SK-N-SH (cell line): ENCODE results near the gene SSC4D. TPM values are rescaled to one million over a fixed set of nuclear protein-coding genes. Genes with fewer than 3 reads are reported as not detected.

Source experiments
- CTCF ChIA-PET: fragments of 300-600, 350-600 bp; formaldehyde crosslinking; extraction: SDS; loops from one replicate; lab custom pipeline; 2021; lab: Yijun Ruan, JAX
- POLR2A ChIA-PET: fragments of 350-600 bp; sonication (Branson Sonifier 250); formaldehyde crosslinking; extraction: SDS; loops from one replicate; lab custom pipeline; 2020; ENCODE audit warnings: antibody characterized with exemption, inconsistent platforms; lab: Yijun Ruan, JAX
- DNase-seq: peaks from one replicate; pipeline ENCODE4 v3.0.0; 2012
- H2AFZ ChIP-seq: fragments of 200-600 bp; sonication (generic); 2 replicates; pipeline ENCODE4 v1.8.1; 2016; ENCODE audit warnings: antibody characterized with exemption, mild to moderate bottlenecking, low read depth
- H3F3A ChIP-seq: fragments of 200-600 bp; sonication (generic); replicated peaks from 2 replicates; pipeline ENCODE3; 2016; ENCODE audit warnings: antibody characterized with exemption, mild to moderate bottlenecking; ENCODE audit not compliant: insufficient read depth
- H3K27ac ChIP-seq, 2 experiments: fragments of 200-500 bp in 1 of 2; fragments of 200-600 bp in 1 of 2; sonication (Bioruptor generic) in 1 of 2; sonication (generic), shearing (Covaris generic) in 1 of 2; 2 replicates each; pipeline versions ENCODE4 v1.5.1 to v1.6.1; 2014 to 2016; ENCODE audit warnings: low read depth in 2 of 2, inconsistent platforms in 1 of 2, low read length in 1 of 2, mild to moderate bottlenecking in 1 of 2, mixed read lengths in 1 of 2
- H3K27me3 ChIP-seq: fragments of 200-600 bp; sonication (generic), shearing (Covaris generic); 2 replicates; pipeline ENCODE4 v1.6.1; 2016; ENCODE audit warnings: mixed run types; ENCODE audit not compliant: insufficient read depth
- H3K36me3 ChIP-seq, 2 experiments: fragments of 200-500 bp in 1 of 2; fragments of 200-600 bp in 1 of 2; sonication (Bioruptor generic) in 1 of 2; sonication (generic) in 1 of 2; replicated peaks in 1 of 2; 2 replicates each; pipeline versions ENCODE3 to v1.5.1; 2014 to 2016; ENCODE audit warnings: low read length in 1 of 2, mild to moderate bottlenecking in 1 of 2; ENCODE audit not compliant: insufficient read depth in 2 of 2, control insufficient read depth in 1 of 2
- H3K4me1 ChIP-seq, 2 experiments: fragments of 200-500 bp in 1 of 2; fragments of 200-600 bp in 1 of 2; sonication (Bioruptor generic) in 1 of 2; sonication (generic), shearing (Covaris generic) in 1 of 2; 2 replicates each; pipeline versions ENCODE4 v1.5.1 to v1.6.1; 2014 to 2016; ENCODE audit warnings: low read depth in 1 of 2, low read length in 1 of 2, mixed run types in 1 of 2; ENCODE audit not compliant: insufficient read depth in 2 of 2, control insufficient read depth in 1 of 2
- H3K4me2 ChIP-seq: fragments of 200-600 bp; sonication (generic), shearing (Covaris generic); 2 replicates; pipeline ENCODE4 v1.6.1; 2017; ENCODE audit warnings: mixed run types
- H3K4me3 ChIP-seq, 2 experiments: fragments of 200-500 bp in 1 of 2; fragments of 200-600 bp in 1 of 2; sonication (Bioruptor generic) in 1 of 2; sonication (generic), shearing (Covaris generic) in 1 of 2; 2 replicates each; pipeline versions ENCODE4 v1.5.1 to v1.8.1; 2014 to 2016; ENCODE audit warnings: low read depth in 2 of 2, inconsistent platforms in 1 of 2, low read length in 1 of 2, mild to moderate bottlenecking in 1 of 2, mixed read lengths in 1 of 2, moderate library complexity in 1 of 2
- H3K79me2 ChIP-seq: fragments of 200-600 bp; sonication (generic); 2 replicates; pipeline ENCODE4 v1.8.1; 2017; ENCODE audit warnings: mild to moderate bottlenecking; ENCODE audit not compliant: insufficient read depth
- H3K9ac ChIP-seq: fragments of 200-600 bp; sonication (generic); 2 replicates; pipeline ENCODE4 v1.6.1; 2017; ENCODE audit warnings: mixed run types
- H3K9me2 ChIP-seq: fragments of 200-600 bp; sonication (generic); 2 replicates; pipeline ENCODE4 v1.6.1; 2017; ENCODE audit warnings: mixed run types
- H3K9me3 ChIP-seq: fragments of 200-600 bp; sonication (generic); 2 replicates; pipeline ENCODE4 v1.6.1; 2017; ENCODE audit warnings: mixed run types, mild to moderate bottlenecking, moderate library complexity
- H4K20me1 ChIP-seq: fragments of 200-600 bp; sonication (generic); 2 replicates; pipeline ENCODE4 v1.6.1; 2017; ENCODE audit warnings: mild to moderate bottlenecking, mixed run types; ENCODE audit not compliant: insufficient read depth
- CHD2 ChIP-seq: fragments of 150-350 bp; IDR thresholded peaks from 2 replicates; pipeline ENCODE4 v1.6.1; 2018; ENCODE audit warnings: low read length; ENCODE audit not compliant: partially characterized antibody
- ELF1 ChIP-seq: IDR thresholded peaks from 2 replicates; pipeline ENCODE4 v1.4.0; 2012
- EP300 ChIP-seq, 2 experiments: IDR thresholded peaks; 2 replicates each; pipeline versions ENCODE4 v1.4.0 to v1.6.1; 2012; ENCODE audit warnings: borderline replicate concordance in 1 of 2, low read depth in 1 of 2, low read length in 1 of 2
- EZH2phosphoT487 ChIP-seq: fragments of 200-600 bp; sonication (generic); IDR thresholded peaks from 2 replicates; pipeline ENCODE4 v1.6.1; 2017; ENCODE audit warnings: low read depth, mixed run types, mild to moderate bottlenecking, antibody characterized with exemption, moderate library complexity, borderline replicate concordance
- FOXJ3 ChIP-seq: sonication (generic); formaldehyde crosslinking; IDR thresholded peaks from 2 replicates; pipeline ENCODE4 v1.5.1; 2020; ENCODE audit warnings: mild to moderate bottlenecking, missing genetic modification reagents
- FOXM1 ChIP-seq: IDR thresholded peaks from 2 replicates; pipeline ENCODE4 v1.4.0; 2012; ENCODE audit warnings: low read depth, mild to moderate bottlenecking
- GABPA ChIP-seq: IDR thresholded peaks from 2 replicates; pipeline ENCODE4 v1.4.0; 2012; ENCODE audit warnings: low read depth, mild to moderate bottlenecking
- GATA2 ChIP-seq: sonication (generic); formaldehyde crosslinking; IDR thresholded peaks from 2 replicates; pipeline ENCODE4 v1.5.0; 2020; ENCODE audit warnings: mild to moderate bottlenecking, missing genetic modification reagents
- IRF3 ChIP-seq: fragments of 150-350 bp; IDR thresholded peaks from 2 replicates; pipeline ENCODE4 v1.6.1; 2016; ENCODE audit warnings: mild to moderate bottlenecking, low read depth, low read length
- MAX ChIP-seq: IDR thresholded peaks from 2 replicates; pipeline ENCODE4 v1.4.0; 2012; ENCODE audit warnings: low read depth
- MEF2A ChIP-seq: IDR thresholded peaks from 2 replicates; pipeline ENCODE4 v1.4.0; 2012; ENCODE audit warnings: low read depth, borderline replicate concordance
- MXI1 ChIP-seq: IDR thresholded peaks from 2 replicates; pipeline ENCODE4 v1.6.1; 2012; ENCODE audit warnings: mild to moderate bottlenecking, low read depth, low read length, improper control_type of control experiment
- NFIC ChIP-seq: IDR thresholded peaks from 2 replicates; pipeline ENCODE4 v1.4.0; 2012; ENCODE audit warnings: borderline replicate concordance
- NRF1 ChIP-seq: IDR thresholded peaks from 2 replicates; pipeline ENCODE4 v1.6.1; 2012; ENCODE audit warnings: low read depth, mild to moderate bottlenecking, low read length
- POLR2AphosphoS5 ChIP-seq: IDR thresholded peaks from 2 replicates; pipeline ENCODE4 v1.6.1; 2012; ENCODE audit warnings: low read depth, low read length
- REST ChIP-seq: IDR thresholded peaks from 2 replicates; pipeline ENCODE4 v1.6.1; 2012; ENCODE audit warnings: mild to moderate bottlenecking, low read depth, low read length, moderate library complexity
- RFX5 ChIP-seq: IDR thresholded peaks from 2 replicates; pipeline ENCODE4 v1.6.1; 2012; ENCODE audit warnings: mild to moderate bottlenecking, improper control_type of control experiment, low read length
- SIN3A ChIP-seq: IDR thresholded peaks from 2 replicates; pipeline ENCODE4 v1.6.1; 2012; ENCODE audit warnings: low read depth, mild to moderate bottlenecking, low read length, moderate library complexity, borderline replicate concordance
- SMC3 ChIP-seq: IDR thresholded peaks from 2 replicates; pipeline ENCODE4 v1.6.1; 2012; ENCODE audit warnings: low read depth, low read length, improper control_type of control experiment
- TAF1 ChIP-seq: IDR thresholded peaks from 2 replicates; pipeline ENCODE4 v1.6.1; 2012; ENCODE audit warnings: low read depth, mild to moderate bottlenecking, low read length, moderate library complexity, borderline replicate concordance
- TCF12 ChIP-seq: IDR thresholded peaks from 2 replicates; pipeline ENCODE4 v1.4.0; 2012
- TEAD4 ChIP-seq: IDR thresholded peaks from 2 replicates; pipeline ENCODE4 v1.4.0; 2012; ENCODE audit warnings: mild to moderate bottlenecking, borderline replicate concordance; ENCODE audit not compliant: insufficient read depth
- USF1 ChIP-seq: IDR thresholded peaks from 2 replicates; pipeline ENCODE4 v1.4.0; 2012; ENCODE audit warnings: low read depth, borderline replicate concordance
- ZBTB33 ChIP-seq: IDR thresholded peaks from 2 replicates; pipeline ENCODE4 v1.4.0; 2012; ENCODE audit warnings: low read depth, borderline replicate concordance
- WGBS: methylation state at CpG from one replicate; pipeline ENCODE4 v1.1.6; 2017; ENCODE audit warnings: low lambda C conversion rate; 5-methylcytosine and 5-hydroxymethylcytosine counted together
- polyA plus RNA-seq, 3 experiments: library from polyadenylated mRNA; depleted of rRNA; stranded (reverse); fragments of >200 nt; gene quantifications; 2 replicates each; pipeline ENCODE4 v1.2.3, GENCODE V29; 2012

SSC4D gene
- polyA plus RNA-seq, 1 of the 3 experiments (the other 2 are of a cell fraction) = 2.0 TPM

- peak; percentile 98 for TF ChIP-seq MAX
- TF ChIP-seq SIN3A = peak; percentile 14; the same call in 1 of the 2 replicates
- no peak for TF ChIP-seq NFIC
- TF ChIP-seq MXI1 = peak; percentile 92
- TF ChIP-seq NRF1 = peak; percentile 99
- TF ChIP-seq CHD2 = no peak
- no peak for TF ChIP-seq TEAD4
- no peak for TF ChIP-seq TCF12
- no peak for TF ChIP-seq ELF1
- peak; percentile 44; the same call in 1 of the 2 replicates for TF ChIP-seq FOXJ3
- peak; percentile 70 for TF ChIP-seq POLR2AphosphoS5
- no peak; the same call in 1 of the 2 replicates for TF ChIP-seq REST
- no peak for TF ChIP-seq IRF3
- TF ChIP-seq GATA2 (CRISPR knock-in tag) = no peak
- no peak for TF ChIP-seq EZH2phosphoT487
- no peak for TF ChIP-seq ZBTB33
- TF ChIP-seq GABPA = peak; percentile 41
- peak; percentile 49; the same call in 1 of the 2 replicates for TF ChIP-seq TAF1
- TF ChIP-seq USF1 = peak; percentile 57; the same call in 1 of the 2 replicates
- TF ChIP-seq SMC3 = 0 out of 2 replicates have a peak, but pooled peaks have one; percentile 5
- TF ChIP-seq FOXM1 = no peak
- no peak for TF ChIP-seq EP300 (IDR thresholded peaks at IDR 0.05; ENCODE audit: borderline replicate concordance in 1 of 2, low read depth in 1 of 2, low read length in 1 of 2)
- no peak for TF ChIP-seq RFX5
- no peak for TF ChIP-seq MEF2A
- Histone ChIP-seq H4K20me1 (no peaks in the 10 kb centered on the region), H3K9me3 (no peaks in the 10 kb centered on the region), H3K27ac (peak overlapping the region; percentile 30 to 58; a peak in 2 of 4 replicates), H3K4me1 (peaks cover 9 to 26% of the 10 kb centered on the region in 2 experiments; a peak in 3 of 4 replicates), H3K9ac (peak overlapping the region; percentile 67), H3K9me2 (no peaks in the 10 kb centered on the region), H3K27me3 (no peaks in the 10 kb centered on the region), H3K36me3 (no peaks in the 10 kb centered on the region), H3K4me3 (peak overlapping the region; percentile 57 to 62), H3K79me2 (no peaks in the 10 kb centered on the region), H2AFZ (peak overlapping the region; percentile 98), H3K4me2 (peak overlapping the region; percentile 87), H3F3A (peaks cover 5% of the 10 kb centered on the region)
- POLR2A ChIA-PET = interaction anchor here (0.7 to 1.3 kb wide), 3 partner anchors 33 to 75 kb away, joined by 3 to 6 read pairs (median 3); partner anchors contain the start of gene YWHAG
- CTCF ChIA-PET = interaction anchor here (1.1 kb wide), 1 partner anchor 34 kb away, joined by 3 read pairs; the partner anchor contains the start of gene YWHAG
- 32% methylated on average over 26 of the region's 99 CpGs for WGBS
- peak; percentile 100 for DNase-seq
Observed at GRCh38 chr7:76393116-76394031, 16.1 kb downstream of the SSC4D start.
